IPS-15b (cell line): Measurements from ENCODE around the gene ACTL6A.

ENCODE experiments used
- H3K27me3 ChIP-seq: one replicate; pipeline ENCODE4 v1.6.1; 2013; ENCODE audit warnings: low read length; ENCODE audit not compliant: control insufficient read depth, insufficient read depth
- H3K36me3 ChIP-seq: one replicate; pipeline ENCODE4 v1.6.1; 2013; ENCODE audit warnings: low read length; ENCODE audit not compliant: control insufficient read depth, insufficient read depth
- H3K4me1 ChIP-seq: one replicate; pipeline ENCODE4 v1.6.1; 2013; ENCODE audit warnings: mild to moderate bottlenecking, low read length; ENCODE audit not compliant: control insufficient read depth, insufficient read depth
- H3K4me3 ChIP-seq: one replicate; pipeline ENCODE4 v1.5.1; 2013; ENCODE audit warnings: low read depth, low read length
- H3K9ac ChIP-seq: one replicate; pipeline ENCODE4 v1.6.1; 2013; ENCODE audit warnings: low read depth, mild to moderate bottlenecking, low read length
- H3K9me3 ChIP-seq: one replicate; pipeline ENCODE4 v1.6.1; 2013; ENCODE audit warnings: mild to moderate bottlenecking, low read length; ENCODE audit not compliant: control insufficient read depth, insufficient read depth

ACTL6A gene

DNA sequence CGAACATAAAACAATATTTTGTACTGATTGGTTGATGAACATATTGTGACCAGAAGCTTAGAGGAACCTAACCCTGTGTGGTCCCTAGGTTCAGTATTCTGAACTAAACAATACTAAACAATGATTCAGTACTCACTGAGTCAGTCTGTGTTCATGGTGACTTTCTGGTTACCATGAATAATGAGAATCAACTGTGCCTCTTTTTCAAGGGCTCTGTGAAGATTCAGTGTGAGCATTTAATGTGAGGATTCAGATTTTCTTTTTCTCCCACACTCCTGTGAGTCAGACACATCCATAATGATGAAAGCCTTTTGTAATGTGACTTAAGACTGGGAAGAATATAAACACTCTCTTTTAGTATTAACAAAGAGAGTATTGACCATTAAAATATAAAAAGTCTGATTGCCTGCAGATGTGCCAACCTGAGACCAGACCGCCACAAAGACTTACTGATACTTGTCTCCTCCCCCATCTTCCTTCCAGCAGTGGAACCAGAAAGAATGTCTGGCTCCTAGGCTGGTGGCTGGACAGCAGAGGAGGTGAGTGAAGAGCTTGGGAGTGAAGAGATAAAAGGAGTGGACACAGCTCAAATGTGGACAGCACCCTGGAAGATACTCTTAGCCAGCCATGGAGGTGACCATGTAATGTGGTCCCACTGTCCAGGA is 17.6 kb upstream of the ACTL6A start:
- H3K36me3 ChIP-seq = no peaks in the 10 kb centered on the region
- H3K4me1 ChIP-seq = peaks cover 5% of the 10 kb centered on the region
- no peak overlapping the region for H3K9ac ChIP-seq
- H3K27me3 ChIP-seq = no peaks in the 10 kb centered on the region
- no peak overlapping the region for H3K4me3 ChIP-seq
- H3K9me3 ChIP-seq = no peaks in the 10 kb centered on the region

DNA sequence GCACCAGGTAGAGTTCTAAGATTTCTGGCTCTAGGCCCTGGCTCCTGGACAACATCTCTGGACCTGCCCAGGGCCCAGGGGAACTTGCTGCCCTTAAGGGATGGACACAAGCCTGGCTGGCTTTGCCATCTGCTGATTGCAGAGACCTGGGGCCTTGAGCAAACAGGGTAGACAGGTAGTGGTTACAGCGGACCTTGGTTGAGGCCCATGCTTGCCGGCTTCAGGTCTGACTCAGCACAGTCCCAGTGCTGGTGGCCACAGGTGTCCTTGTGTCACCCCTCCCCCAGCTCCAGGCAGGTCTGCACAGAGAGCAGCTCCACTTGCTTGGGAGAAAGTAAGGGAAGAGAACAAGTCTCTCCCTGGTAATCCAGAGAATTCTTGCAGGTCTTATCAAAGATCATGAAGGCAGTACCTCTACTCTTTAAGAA is 15.9 kb upstream of the ACTL6A start:
- no peaks in the 10 kb centered on the region for H3K9me3 ChIP-seq
- no peaks in the 10 kb centered on the region for H3K36me3 ChIP-seq
- H3K27me3 ChIP-seq = no peaks in the 10 kb centered on the region
- no peak overlapping the region for H3K9ac ChIP-seq
- peaks cover 5% of the 10 kb centered on the region for H3K4me1 ChIP-seq
- no peak overlapping the region for H3K4me3 ChIP-seq

GRCh38 chr3:179551349-179552105 is 11.2 kb upstream of the ACTL6A start:
- no peaks in the 10 kb centered on the region for H3K27me3 ChIP-seq
- H3K9me3 ChIP-seq = no peaks in the 10 kb centered on the region
- no peak overlapping the region for H3K4me3 ChIP-seq
- H3K36me3 ChIP-seq = no peaks in the 10 kb centered on the region
- peaks cover 5% of the 10 kb centered on the region for H3K4me1 ChIP-seq
- H3K9ac ChIP-seq = no peak overlapping the region

DNA sequence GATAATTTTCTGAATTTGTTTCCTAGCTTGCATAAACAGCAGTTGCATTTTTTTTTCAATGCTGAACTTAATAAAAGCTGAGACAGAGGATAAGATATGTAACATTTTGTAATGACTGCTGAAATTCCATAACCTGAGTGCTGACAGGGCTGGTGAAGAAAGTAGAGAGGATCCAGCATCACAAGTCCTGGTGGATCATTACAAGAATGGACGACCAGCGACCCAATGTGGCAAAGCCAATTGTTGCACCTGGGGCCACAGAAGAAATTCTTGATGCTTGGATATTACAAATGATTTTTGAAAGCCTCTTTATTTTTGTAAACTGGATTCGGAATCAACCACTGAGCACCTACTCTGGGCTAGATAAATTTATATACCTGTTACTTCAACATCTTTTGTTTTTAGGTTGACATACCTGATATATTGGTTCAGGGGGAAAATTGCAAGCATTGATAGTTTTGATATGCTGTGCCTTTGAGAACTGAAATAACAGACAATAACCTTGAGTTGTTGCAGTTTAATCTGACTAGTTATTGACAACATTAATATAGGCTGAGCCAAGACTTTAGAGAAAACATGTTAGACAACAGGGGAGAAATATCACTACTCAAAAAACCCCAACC is 3.9 kb upstream of the ACTL6A start:
- Histone ChIP-seq H3K36me3 (peaks cover 2% of the 10 kb centered on the region), H3K4me3 (no peak overlapping the region), H3K4me1 (no peaks in the 10 kb centered on the region), H3K27me3 (no peaks in the 10 kb centered on the region), H3K9me3 (no peaks in the 10 kb centered on the region), H3K9ac (no peak overlapping the region)

GRCh38 chr3:179560791-179561190 is 1.9 kb upstream of the ACTL6A start:
- Histone ChIP-seq H3K36me3 (peaks cover 2% of the 10 kb centered on the region), H3K9me3 (no peaks in the 10 kb centered on the region)

GRCh38 chr3:179563271-179563783 is 601 bp downstream of the ACTL6A start:
- no peaks in the 10 kb centered on the region for H3K9me3 ChIP-seq
- peak overlapping the region; percentile 88 for H3K9ac ChIP-seq
- peaks cover 2% of the 10 kb centered on the region for H3K36me3 ChIP-seq
- H3K4me1 ChIP-seq = no peaks in the 10 kb centered on the region
- no peaks in the 10 kb centered on the region for H3K27me3 ChIP-seq
- H3K4me3 ChIP-seq = peak overlapping the region; percentile 92

More at GRCh38 chr3:179560791-179561190, 1.9 kb upstream of the ACTL6A start:
- Histone ChIP-seq H3K4me3 (no peak overlapping the region), H3K4me1 (no peaks in the 10 kb centered on the region), H3K27me3 (no peaks in the 10 kb centered on the region), H3K9ac (no peak overlapping the region)

- no peaks in the 10 kb centered on the region for H3K27me3 ChIP-seq
- H3K9ac ChIP-seq = no peak overlapping the region
- no peak overlapping the region for H3K4me3 ChIP-seq
- H3K36me3 ChIP-seq = peaks cover 2% of the 10 kb centered on the region
- no peaks in the 10 kb centered on the region for H3K4me1 ChIP-seq
- H3K9me3 ChIP-seq = no peaks in the 10 kb centered on the region
Measured at GRCh38 chr3:179565496-179565895, 2.8 kb downstream of the ACTL6A start.

- peaks cover 7% of the 10 kb centered on the region for H3K36me3 ChIP-seq
- no peak overlapping the region for H3K9ac ChIP-seq
- H3K4me1 ChIP-seq = no peaks in the 10 kb centered on the region
- no peaks in the 10 kb centered on the region for H3K27me3 ChIP-seq
- no peak overlapping the region for H3K4me3 ChIP-seq
- H3K9me3 ChIP-seq = no peaks in the 10 kb centered on the region
Measured at GRCh38 chr3:179580992-179581391, 18.3 kb downstream of the ACTL6A start.

GRCh38 chr3:179589143-179589542 is 26.4 kb downstream of the ACTL6A start:
- no peaks in the 10 kb centered on the region for H3K4me1 ChIP-seq
- no peak overlapping the region for H3K9ac ChIP-seq
- H3K36me3 ChIP-seq = peaks cover 13% of the 10 kb centered on the region
- no peak overlapping the region for H3K4me3 ChIP-seq
- H3K9me3 ChIP-seq = no peaks in the 10 kb centered on the region
- no peaks in the 10 kb centered on the region for H3K27me3 ChIP-seq

GRCh38 chr3:179590669-179591068 is 27.9 kb downstream of the ACTL6A start:
- H3K9ac ChIP-seq = no peak overlapping the region
- peaks cover 13% of the 10 kb centered on the region for H3K36me3 ChIP-seq
- no peaks in the 10 kb centered on the region for H3K27me3 ChIP-seq
- no peak overlapping the region for H3K4me3 ChIP-seq
- no peaks in the 10 kb centered on the region for H3K9me3 ChIP-seq
- H3K4me1 ChIP-seq = no peaks in the 10 kb centered on the region

DNA sequence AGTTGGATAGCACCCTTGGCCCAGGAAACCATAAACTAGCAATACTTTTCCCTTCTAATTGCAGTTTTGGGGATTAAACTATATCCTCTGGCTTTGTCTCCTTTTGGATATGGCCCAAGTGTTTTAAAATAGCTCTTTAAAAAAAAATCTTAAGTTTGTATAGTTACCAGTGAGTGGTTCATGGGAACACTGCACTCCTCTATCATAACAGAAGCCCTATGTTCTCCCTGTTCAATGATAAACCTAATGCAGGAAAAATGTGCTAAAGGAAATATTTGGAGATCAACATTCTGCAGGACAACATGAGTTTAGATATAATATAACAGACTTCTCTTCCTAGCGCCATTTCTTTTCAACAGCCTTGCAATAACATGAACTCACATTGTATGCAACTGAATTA is 28.6 kb downstream of the ACTL6A start:
- Histone ChIP-seq H3K4me3 (no peak overlapping the region), H3K9me3 (no peaks in the 10 kb centered on the region), H3K36me3 (peaks cover 13% of the 10 kb centered on the region), H3K9ac (no peak overlapping the region), H3K4me1 (no peaks in the 10 kb centered on the region), H3K27me3 (no peaks in the 10 kb centered on the region)
